ENCODE data around the gene SLC34A3. TPM values are rescaled to one million over a fixed set of nuclear protein-coding genes. Genes with fewer than 3 reads are reported as not detected.

Gene SLC34A3
- total and polyA plus RNA-seq, 2 donors (not counting 1 experiment from before 2014, with no cell fraction given): not detected

DNA sequence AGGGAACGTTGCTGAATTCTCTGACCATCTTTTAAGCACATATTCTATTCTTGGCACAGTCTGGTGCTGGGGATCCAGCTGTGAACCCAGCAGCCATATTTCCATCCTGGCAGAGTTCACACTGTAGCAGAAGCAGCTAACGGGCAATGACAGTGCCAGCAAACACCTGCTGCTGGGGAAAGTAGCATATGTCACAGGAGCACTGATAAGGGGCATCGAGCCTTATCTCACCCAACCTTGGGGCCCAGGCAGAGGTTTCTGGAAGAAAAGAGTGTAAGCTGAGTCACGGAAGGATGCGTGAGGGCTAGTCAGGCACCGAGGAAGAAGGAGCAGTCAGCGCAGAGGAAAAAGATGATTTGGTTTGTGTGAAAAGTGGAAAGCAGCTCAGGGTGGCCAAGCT, 24.1 kb upstream of the SLC34A3 start:
- no peaks in the 10 kb centered on the region for H3K27me3 ChIP-seq (replicated peaks in 1 of 4; ENCODE audit: control extremely low read depth in 1 of 4, control insufficient read depth in 3 of 4, insufficient read depth in 4 of 4, low read length in 3 of 4)
- H3K36me3 ChIP-seq (replicated peaks in 1 of 2; ENCODE audit: control extremely low read depth in 1 of 2, control insufficient read depth in 1 of 2, extremely low read depth in 1 of 2, insufficient read depth in 2 of 2, low read length in 1 of 2): peaks cover 0 to 5% of the 10 kb centered on the region in 2 experiments
- peak overlapping the region; percentile 88 for H3K27ac Mint-ChIP-seq
- TF ChIP-seq, protein P1, sequence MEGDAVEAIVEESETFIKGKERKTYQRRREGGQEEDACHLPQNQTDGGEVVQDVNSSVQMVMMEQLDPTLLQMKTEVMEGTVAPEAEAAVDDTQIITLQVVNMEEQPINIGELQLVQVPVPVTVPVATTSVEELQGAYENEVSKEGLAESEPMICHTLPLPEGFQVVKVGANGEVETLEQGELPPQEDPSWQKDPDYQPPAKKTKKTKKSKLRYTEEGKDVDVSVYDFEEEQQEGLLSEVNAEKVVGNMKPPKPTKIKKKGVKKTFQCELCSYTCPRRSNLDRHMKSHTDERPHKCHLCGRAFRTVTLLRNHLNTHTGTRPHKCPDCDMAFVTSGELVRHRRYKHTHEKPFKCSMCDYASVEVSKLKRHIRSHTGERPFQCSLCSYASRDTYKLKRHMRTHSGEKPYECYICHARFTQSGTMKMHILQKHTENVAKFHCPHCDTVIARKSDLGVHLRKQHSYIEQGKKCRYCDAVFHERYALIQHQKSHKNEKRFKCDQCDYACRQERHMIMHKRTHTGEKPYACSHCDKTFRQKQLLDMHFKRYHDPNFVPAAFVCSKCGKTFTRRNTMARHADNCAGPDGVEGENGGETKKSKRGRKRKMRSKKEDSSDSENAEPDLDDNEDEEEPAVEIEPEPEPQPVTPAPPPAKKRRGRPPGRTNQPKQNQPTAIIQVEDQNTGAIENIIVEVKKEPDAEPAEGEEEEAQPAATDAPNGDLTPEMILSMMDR (IDR thresholded peaks at IDR 0.05): no peak
- no peak for TF ChIP-seq EZH2 (IDR thresholded peaks at IDR 0.05; ENCODE audit: borderline replicate concordance, insufficient read depth, low read depth, low read length, poor library complexity, severe bottlenecking)
- H3K4me1 Mint-ChIP-seq: peaks cover 37% of the 10 kb centered on the region
- peak overlapping the region in 1 of 5 experiments; percentile 66 for H3K4me3 ChIP-seq (ENCODE audit: control extremely low read depth in 1 of 5, extremely low read depth in 1 of 5, insufficient read depth in 1 of 5, low read depth in 2 of 5, low read length in 4 of 5)
- H3K79me2 ChIP-seq (ENCODE audit: control insufficient read depth, insufficient read depth, low read length): peaks cover 58% of the 10 kb centered on the region
- CTCF ChIA-PET: interaction anchor here (1.3 to 2.1 kb wide), 3 partner anchors 19 to 30 kb away, joined by 4 to 5 read pairs (median 4); partner anchors contain the start of genes CYSRT1 and RNF224
- H3K4me1 ChIP-seq (ENCODE audit: control insufficient read depth in 2 of 2, insufficient read depth in 2 of 2, low read length in 2 of 2): peaks cover 31 to 44% of the 10 kb centered on the region in 2 donors
- H3K4me2 ChIP-seq (replicated peaks; ENCODE audit: low read depth, low read length, poor library complexity, severe bottlenecking): peak overlapping the region; percentile 85
- intact Hi-C loops (cut with micrococcal nuclease): loop anchor here (10.0 kb wide), 1 partner anchor 322 kb away; the partner anchor contains the start of gene TRAF2
- no peak overlapping the region for H3K27ac ChIP-seq (ENCODE audit: low read length in 2 of 2)
- POLR2A ChIA-PET: interaction anchor here (1.1 to 2.1 kb wide), 4 partner anchors 16 to 77 kb away, joined by 3 to 10 read pairs (median 4); partner anchors contain the start of genes ANAPC2, RNF208, SSNA1 and TUBB4B
- H3K9me3 Mint-ChIP-seq (ENCODE audit: insufficient read depth): no peaks in the 10 kb centered on the region
- no peak for ATAC-seq (ENCODE audit: low read depth)
- H3K4me3 Mint-ChIP-seq: peak overlapping the region; percentile 93
- 86% methylated on average over 7 of the region's 7 CpGs for WGBS (ENCODE audit: insufficient coverage)
- H3K27me3 Mint-ChIP-seq: no peaks in the 10 kb centered on the region
- peak overlapping the region; percentile 84 for H3K9ac ChIP-seq (ENCODE audit: low read length)
- no peak for DNase-seq
- peaks cover 43% of the 10 kb centered on the region for H4K20me1 ChIP-seq (ENCODE audit: control insufficient read depth, insufficient read depth, low read length, poor library complexity, severe bottlenecking)
- H3K9me3 ChIP-seq (ENCODE audit: control extremely low read depth in 1 of 3, control insufficient read depth in 2 of 3, insufficient read depth in 1 of 3, low read length in 2 of 3): no peaks in the 10 kb centered on the region
- no peak overlapping the region for H2AFZ ChIP-seq (ENCODE audit: insufficient read depth, low read depth, low read length, poor library complexity, severe bottlenecking)

DNA sequence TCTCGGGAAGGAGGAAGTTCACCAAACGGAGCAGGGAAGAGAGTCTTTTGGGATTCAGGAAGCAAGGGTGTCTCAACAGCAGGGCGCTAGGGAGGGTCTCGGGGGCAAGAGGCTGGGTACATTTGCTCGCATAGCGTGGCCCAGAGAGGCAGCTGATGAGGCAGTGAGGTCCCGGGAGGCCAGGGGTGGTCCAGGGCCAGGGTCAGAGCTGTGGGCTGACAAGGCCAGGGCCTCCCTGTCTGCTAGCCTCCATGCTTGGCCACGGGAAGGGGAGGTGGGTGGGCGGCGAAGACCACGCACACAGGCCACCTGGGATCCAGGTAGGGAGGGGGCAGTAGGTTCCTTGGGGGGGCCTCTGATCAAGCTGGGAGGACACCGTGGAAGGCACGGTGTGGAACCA, 19.2 kb upstream of the SLC34A3 start:
- 87% methylated on average over 13 of the region's 13 CpGs for WGBS (ENCODE audit: insufficient coverage)
- no peak overlapping the region for H2AFZ ChIP-seq (ENCODE audit: insufficient read depth, low read depth, low read length, poor library complexity, severe bottlenecking)
- CTCF ChIA-PET: no interaction called here

More for the DNA sequence above, 19.2 kb upstream of the SLC34A3 start:
- Histone ChIP-seq H3K4me3 (ENCODE audit: control extremely low read depth in 1 of 5, extremely low read depth in 1 of 5, insufficient read depth in 1 of 5, low read depth in 2 of 5, low read length in 4 of 5) (no peak overlapping the region), H3K27ac (ENCODE audit: low read length in 2 of 2) (no peak overlapping the region), H3K79me2 (ENCODE audit: control insufficient read depth, insufficient read depth, low read length) (peaks cover 14% of the 10 kb centered on the region), H3K9ac (ENCODE audit: low read length) (no peak overlapping the region), H3K36me3 (replicated peaks in 1 of 2; ENCODE audit: control extremely low read depth in 1 of 2, control insufficient read depth in 1 of 2, extremely low read depth in 1 of 2, insufficient read depth in 2 of 2, low read length in 1 of 2) (no peaks in the 10 kb centered on the region), H3K4me1 (ENCODE audit: control insufficient read depth in 2 of 2, insufficient read depth in 2 of 2, low read length in 2 of 2) (peaks cover 6 to 9% of the 10 kb centered on the region in 2 donors), H3K4me2 (replicated peaks; ENCODE audit: low read depth, low read length, poor library complexity, severe bottlenecking) (no peak overlapping the region), H4K20me1 (ENCODE audit: control insufficient read depth, insufficient read depth, low read length, poor library complexity, severe bottlenecking) (peaks cover 9% of the 10 kb centered on the region), H3K9me3 (ENCODE audit: control extremely low read depth in 1 of 3, control insufficient read depth in 2 of 3, insufficient read depth in 1 of 3, low read length in 2 of 3) (no peaks in the 10 kb centered on the region), H3K27me3 (replicated peaks in 1 of 4; ENCODE audit: control extremely low read depth in 1 of 4, control insufficient read depth in 3 of 4, insufficient read depth in 4 of 4, low read length in 3 of 4) (no peaks in the 10 kb centered on the region)
- no peak overlapping the region for H3K4me3 Mint-ChIP-seq
- intact Hi-C loops (cut with micrococcal nuclease): no loop called here
- no peaks in the 10 kb centered on the region for H3K9me3 Mint-ChIP-seq (ENCODE audit: insufficient read depth)
- H3K4me1 Mint-ChIP-seq: peaks cover 11% of the 10 kb centered on the region
- no peaks in the 10 kb centered on the region for H3K27me3 Mint-ChIP-seq
- DNase-seq: no peak
- no peak for ATAC-seq (ENCODE audit: low read depth)
- POLR2A ChIA-PET: no interaction called here
- H3K27ac Mint-ChIP-seq: no peak overlapping the region
- TF ChIP-seq, protein P1 (IDR thresholded peaks at IDR 0.05): no peak
- TF ChIP-seq EZH2 (IDR thresholded peaks at IDR 0.05; ENCODE audit: borderline replicate concordance, insufficient read depth, low read depth, low read length, poor library complexity, severe bottlenecking): no peak

Data from B cell (primary cell).